Aorta (tissue), 5 donors: Measurements from ENCODE around the gene GBP4. TPM values are rescaled to one million over a fixed set of nuclear protein-coding genes. Genes with fewer than 3 reads are reported as not detected.

ENCODE experiments used
- ATAC-seq: fragments of 200-7000 bp; cut with Tn5 transposase; one replicate; pipeline ENCODE4 v1.9.1; 2022; ENCODE audit warnings: moderate library complexity; ENCODE audit not compliant: low FRiP score
- DNase-seq, 2 donors: peaks; one replicate each; pipeline ENCODE4 v3.0.0-alpha.2; 2020
- H3K27ac ChIP-seq, 2 donors: one replicate each; pipeline ENCODE4 v1.5.1; 2013; ENCODE audit warnings: low read length in 2 of 2, mild to moderate bottlenecking in 2 of 2, moderate library complexity in 2 of 2, control low read depth in 1 of 2, inconsistent platforms in 1 of 2, low read depth in 1 of 2
- H3K27me3 ChIP-seq, 2 donors: one replicate each; pipeline ENCODE4 v1.6.1; 2013; ENCODE audit warnings: control low read depth in 1 of 2, low read length in 1 of 2, mild to moderate bottlenecking in 1 of 2, moderate library complexity in 1 of 2; ENCODE audit not compliant: insufficient read depth in 2 of 2, control insufficient read depth in 1 of 2
- H3K36me3 ChIP-seq, 2 donors: one replicate each; pipeline ENCODE4 v1.6.1; 2013; ENCODE audit warnings: control low read depth in 1 of 2, low read length in 1 of 2, mild to moderate bottlenecking in 1 of 2; ENCODE audit not compliant: insufficient read depth in 2 of 2, control insufficient read depth in 1 of 2
- H3K4me1 ChIP-seq, 2 donors: one replicate each; pipeline ENCODE4 v1.6.1; 2013; ENCODE audit warnings: low read length in 2 of 2, control low read depth in 1 of 2, mild to moderate bottlenecking in 1 of 2, moderate library complexity in 1 of 2; ENCODE audit not compliant: insufficient read depth in 2 of 2, control insufficient read depth in 1 of 2
- H3K4me3 ChIP-seq, 2 donors: one replicate each; pipeline ENCODE4 v1.5.1; 2013; ENCODE audit warnings: low read length in 2 of 2, control low read depth in 1 of 2, mild to moderate bottlenecking in 1 of 2
- H3K9me3 ChIP-seq: one replicate; pipeline ENCODE4 v1.6.1; 2013; ENCODE audit warnings: mild to moderate bottlenecking, low read length; ENCODE audit not compliant: control insufficient read depth
- WGBS, 2 donors: extraction: QIAGEN DNeasy Blood & Tissue Kit; methylation state at CpG; one replicate each; pipeline ENCODE4 v1.1.7; 2013; 5-methylcytosine and 5-hydroxymethylcytosine counted together
- intact Hi-C, 2 donors: fragments of 100-400 bp; cut with DNase I; formaldehyde crosslinking; loops; one replicate each; pipeline versions ENCODE4 v1.14.2 to v1.15.0; 2022
- polyA plus RNA-seq, 2 donors: library from polyadenylated mRNA; stranded (reverse); fragments of 200-250 nt; gene quantifications; one replicate each; pipeline ENCODE4 v1.2.3, GENCODE V29; 2013
- total RNA-seq, 2 donors: library from RNA; stranded (reverse); fragmentation: NEBNext Ultra II Directional; extraction: Animal tissue kit (Norgen Biotek cat#: 25700); gene quantifications; one replicate each; pipeline ENCODE4 v1.2.1, GENCODE V29; 2021
- donor health status: healthy with polysubstance abuse.
- donor health status: Bipolar disorder and iron deficiency.
- donor health status: DM: no; HTN: no; CAD: no.
- donor health status: DM: no; HTN: no; CAD: no.
- donor health status: DM: yes; HTN: yes; CAD: no.

Gene GBP4
- total and polyA plus RNA-seq, 4 donors: 1.4 to 17.7 (median 6.9) TPM

DNA sequence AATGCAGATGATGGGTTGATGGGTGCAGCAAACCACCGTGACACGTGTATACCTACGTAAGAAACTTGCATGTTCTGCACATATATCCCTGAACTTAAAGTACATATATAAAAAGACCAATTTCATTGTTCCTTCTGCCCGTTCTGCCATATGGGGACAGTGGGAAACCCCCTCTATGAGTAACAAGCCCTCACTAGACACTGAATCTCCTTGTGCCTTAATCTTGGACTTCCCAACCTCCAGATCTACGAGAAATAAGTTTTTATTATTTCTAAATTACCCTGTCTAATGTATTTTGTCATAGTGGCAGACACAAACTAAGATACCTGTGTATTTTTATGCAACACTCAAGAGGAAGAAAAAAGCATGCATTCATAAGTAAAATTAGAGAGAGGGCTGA lies 32.9 kb downstream of the GBP4 start:
- WGBS, 2 donors: 83 to 90% methylated on average over 5 of the region's 5 CpGs
- ATAC-seq (no peak), DNase-seq (no peak)
- Histone ChIP-seq H3K27ac (no peak overlapping the region), H3K4me3 (no peak overlapping the region), H3K4me1 (no peaks in the 10 kb centered on the region), H3K9me3 (no peaks in the 10 kb centered on the region), H3K36me3 (no peaks in the 10 kb centered on the region), H3K27me3 (no peaks in the 10 kb centered on the region)
- intact Hi-C loops: no loop called here

DNA sequence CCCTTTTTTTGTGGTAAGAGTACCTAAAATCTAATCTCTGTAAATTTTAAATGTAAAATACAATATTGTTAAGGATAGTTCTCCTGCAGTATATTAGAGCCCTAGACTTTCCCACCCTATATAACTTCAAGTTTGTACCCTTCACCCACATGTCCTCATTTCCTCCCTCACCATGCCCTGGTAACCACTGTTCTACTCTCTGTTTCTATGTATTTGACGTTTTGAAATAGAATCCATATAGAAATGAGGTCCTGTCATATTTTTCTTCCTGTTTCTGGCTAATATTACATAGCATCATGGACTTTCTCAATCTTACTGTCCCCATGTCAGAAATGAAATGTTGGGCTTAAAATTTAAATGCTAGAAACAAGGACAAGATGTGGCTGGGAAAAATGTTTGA lies 47.7 kb downstream of the GBP4 start:
- WGBS, 2 donors: 39 to 55% methylated on average over 1 of the region's 1 CpG
- intact Hi-C loops: no loop called here
- no peak for ATAC-seq

DNA sequence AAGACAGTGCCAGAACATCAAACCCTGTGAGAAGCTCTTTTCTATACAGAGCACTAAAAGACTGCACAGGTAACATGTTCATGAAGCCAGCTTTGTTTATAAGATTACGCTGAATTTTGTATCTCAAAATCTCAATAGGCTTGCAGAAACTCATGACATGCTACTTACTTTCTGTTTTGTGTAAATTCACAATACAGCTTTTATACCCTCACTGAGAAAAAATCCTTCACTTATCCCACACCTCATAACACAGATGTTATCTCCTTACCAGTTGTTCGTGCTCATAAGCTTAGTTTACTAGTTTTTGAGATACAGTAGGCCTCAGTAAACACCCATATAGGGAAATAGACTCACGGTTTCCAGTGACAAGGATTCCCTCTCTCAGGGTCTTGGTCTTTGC lies 48.8 kb downstream of the GBP4 start:
- DNase-seq (no peak), ATAC-seq (no peak)
- Histone ChIP-seq H3K4me1 (no peaks in the 10 kb centered on the region), H3K27ac (no peak overlapping the region), H3K27me3 (no peaks in the 10 kb centered on the region), H3K4me3 (no peak overlapping the region), H3K9me3 (no peaks in the 10 kb centered on the region), H3K36me3 (no peaks in the 10 kb centered on the region)
- 77 to 87% methylated on average over 3 of the region's 3 CpGs for WGBS, 2 donors
- intact Hi-C loops: no loop called here

More for the DNA sequence above, 47.7 kb downstream of the GBP4 start:
- Histone ChIP-seq H3K4me1 (no peaks in the 10 kb centered on the region), H3K27me3 (no peaks in the 10 kb centered on the region), H3K36me3 (no peaks in the 10 kb centered on the region), H3K4me3 (no peak overlapping the region), H3K27ac (no peak overlapping the region), H3K9me3 (no peaks in the 10 kb centered on the region)
- no peak for DNase-seq

DNA sequence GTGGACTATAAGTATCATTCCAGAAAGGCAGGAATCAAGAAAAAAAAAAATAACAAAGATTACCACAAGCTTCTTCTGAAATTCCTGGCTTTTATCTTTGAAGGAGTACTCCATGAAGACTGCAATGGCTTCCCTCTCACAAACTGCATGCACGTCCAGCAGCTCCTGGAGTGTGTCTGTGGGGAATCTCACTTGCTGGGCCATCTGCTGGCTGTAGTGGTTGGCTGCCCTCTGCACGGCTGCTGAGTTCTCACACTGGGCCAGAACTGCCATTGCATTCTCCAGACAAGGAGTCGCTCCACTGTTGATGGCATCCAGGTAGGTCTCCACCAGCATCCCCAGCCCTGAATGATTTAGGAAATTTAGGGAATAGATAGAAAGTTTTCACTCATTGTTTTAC lies 49.5 kb downstream of the GBP4 start:
- WGBS, 2 donors: 31% methylated on average over 3 of the region's 3 CpGs
- no peaks in the 10 kb centered on the region for H3K4me1 ChIP-seq
- H3K36me3 ChIP-seq: no peaks in the 10 kb centered on the region
- ATAC-seq: peak; percentile 63
- intact Hi-C loops: no loop called here
- no peak overlapping the region for H3K27ac ChIP-seq
- peak; percentile 59 to 71 for DNase-seq
- no peaks in the 10 kb centered on the region for H3K9me3 ChIP-seq
- H3K4me3 ChIP-seq: no peak overlapping the region
- no peaks in the 10 kb centered on the region for H3K27me3 ChIP-seq

DNA sequence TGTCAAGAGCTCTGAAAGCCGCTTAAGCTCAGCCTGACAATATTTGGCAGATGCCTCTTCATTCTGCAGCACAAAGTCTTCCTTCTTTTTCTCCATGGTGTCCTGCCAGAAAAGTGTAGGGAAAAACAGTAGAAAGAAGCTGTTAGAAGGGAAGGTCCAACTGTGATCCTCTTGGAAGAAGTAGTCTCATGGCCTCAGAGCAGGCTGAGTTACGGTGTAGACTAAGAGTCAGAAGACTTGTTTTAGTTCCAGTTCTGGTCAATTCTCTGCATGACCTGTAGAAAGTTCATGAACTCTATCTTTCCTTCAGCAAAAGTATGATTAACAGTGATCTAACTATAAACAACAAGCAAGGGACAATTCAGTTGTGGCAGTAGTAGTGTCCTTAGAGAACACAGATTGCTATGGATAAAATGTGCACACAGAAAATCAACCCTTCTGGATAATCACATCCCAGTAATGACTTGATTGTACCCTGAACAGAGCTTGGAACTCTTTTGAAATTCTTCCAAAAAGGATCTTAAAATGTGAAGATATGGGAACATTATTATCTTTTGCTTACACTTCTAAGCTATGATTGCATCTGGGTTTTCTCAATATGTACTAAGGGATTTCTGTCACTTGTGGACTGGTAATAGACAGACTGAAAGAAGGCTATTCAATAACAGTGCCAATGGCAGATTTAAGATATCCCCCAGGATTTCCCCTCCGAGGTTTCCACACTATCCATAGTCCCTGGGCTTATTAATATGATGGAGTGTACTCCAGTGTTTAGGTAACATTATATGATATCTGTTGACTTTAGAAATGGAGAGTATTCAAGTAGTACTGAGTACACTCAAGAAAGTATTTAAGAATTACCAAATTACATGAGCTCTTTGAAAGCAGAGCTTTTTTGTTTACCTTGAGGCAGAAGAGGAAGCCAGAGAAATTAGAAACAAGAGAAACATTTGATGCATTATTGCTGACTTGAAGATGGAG lies 50.8 kb downstream of the GBP4 start:
- Histone ChIP-seq H3K4me1 (no peaks in the 10 kb centered on the region), H3K9me3 (no peaks in the 10 kb centered on the region), H3K4me3 (no peak overlapping the region), H3K36me3 (no peaks in the 10 kb centered on the region), H3K27me3 (no peaks in the 10 kb centered on the region), H3K27ac (no peak overlapping the region)
- DNase-seq: no peak
- intact Hi-C loops: no loop called here
- 73 to 74% methylated on average over 3 of the region's 3 CpGs for WGBS, 2 donors
- ATAC-seq: no peak

DNA sequence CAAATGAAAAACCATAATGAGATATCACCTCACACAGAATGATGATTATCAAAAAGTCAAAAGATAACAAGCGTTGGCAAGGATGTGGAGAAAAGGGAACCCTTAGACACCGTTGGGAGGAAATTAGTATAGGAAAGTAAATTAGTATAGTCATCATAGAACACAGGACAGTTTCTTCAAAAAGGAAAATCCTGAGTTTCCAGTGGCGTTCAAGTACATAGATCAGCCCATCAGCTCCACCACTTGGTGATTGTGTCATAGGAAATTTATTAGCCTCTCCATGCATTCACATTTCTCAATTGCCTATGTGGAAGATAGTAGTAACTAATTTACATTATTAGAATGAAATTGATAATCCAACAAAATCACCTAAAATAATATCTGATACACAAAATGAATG lies 52.0 kb downstream of the GBP4 start:
- 75 to 81% methylated on average over 3 of the region's 3 CpGs for WGBS, 2 donors
- Histone ChIP-seq H3K36me3 (no peaks in the 10 kb centered on the region), H3K27me3 (no peaks in the 10 kb centered on the region), H3K4me3 (no peak overlapping the region), H3K9me3 (no peaks in the 10 kb centered on the region), H3K27ac (no peak overlapping the region), H3K4me1 (no peaks in the 10 kb centered on the region)
- ATAC-seq (no peak), DNase-seq (no peak)
- intact Hi-C loops: no loop called here

GRCh38 chr1:89143484-89143883 lies 55.3 kb downstream of the GBP4 start:
- 75 to 83% methylated on average over 2 of the region's 2 CpGs for WGBS, 2 donors

GRCh38 chr1:89142160-89142559 lies 56.6 kb downstream of the GBP4 start:
- H3K4me1 ChIP-seq: no peaks in the 10 kb centered on the region
- 86 to 90% methylated on average over 4 of the region's 4 CpGs for WGBS, 2 donors

More at GRCh38 chr1:89143484-89143883, 55.3 kb downstream of the GBP4 start:
- Histone ChIP-seq H3K4me3 (no peak overlapping the region), H3K4me1 (no peaks in the 10 kb centered on the region), H3K27ac (no peak overlapping the region), H3K36me3 (no peaks in the 10 kb centered on the region), H3K9me3 (no peaks in the 10 kb centered on the region), H3K27me3 (no peaks in the 10 kb centered on the region)
- DNase-seq: no peak
- intact Hi-C loops: no loop called here
- no peak for ATAC-seq

DNA sequence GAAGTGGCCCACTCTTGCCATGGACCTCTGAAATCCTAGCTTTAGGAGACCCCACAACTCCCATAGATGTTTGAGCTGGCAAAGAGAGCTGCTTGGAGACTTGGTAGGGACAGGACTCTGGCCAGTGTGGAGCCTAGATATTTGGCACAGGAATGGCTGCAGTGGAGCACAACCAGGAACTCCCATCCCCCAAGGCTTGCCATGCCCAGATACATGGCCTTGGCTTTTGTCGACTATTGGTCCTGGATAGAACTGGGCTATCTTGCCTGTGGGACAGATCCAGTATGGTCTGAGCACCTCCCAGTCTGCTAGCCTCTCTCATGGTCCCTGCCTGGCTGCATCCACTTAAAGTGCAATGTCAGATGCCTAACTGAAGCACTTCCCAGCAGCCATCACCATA lies 65.0 kb downstream of the GBP4 start:
- peaks cover 3 to 6% of the 10 kb centered on the region in 2 donors for H3K4me1 ChIP-seq
- no peak overlapping the region for H3K4me3 ChIP-seq
- H3K36me3 ChIP-seq: no peaks in the 10 kb centered on the region
- intact Hi-C loops: loop anchor here in 1 of 2 donors (10.0 kb wide), 1 partner anchor 221 kb away; no protein-coding TSS in a partner anchor
- no peaks in the 10 kb centered on the region for H3K27me3 ChIP-seq
- no peak for ATAC-seq
- 91 to 94% methylated on average over 1 of the region's 1 CpG for WGBS, 2 donors
- DNase-seq: no peak
- no peaks in the 10 kb centered on the region for H3K9me3 ChIP-seq
- no peak overlapping the region for H3K27ac ChIP-seq

More at GRCh38 chr1:89142160-89142559, 56.6 kb downstream of the GBP4 start:
- Histone ChIP-seq H3K27me3 (no peaks in the 10 kb centered on the region), H3K36me3 (no peaks in the 10 kb centered on the region), H3K4me3 (no peak overlapping the region), H3K9me3 (no peaks in the 10 kb centered on the region), H3K27ac (no peak overlapping the region)
- intact Hi-C loops: no loop called here
- no peak for DNase-seq
- ATAC-seq: no peak
